ENCODE results near the gene JAZF1.

DNA sequence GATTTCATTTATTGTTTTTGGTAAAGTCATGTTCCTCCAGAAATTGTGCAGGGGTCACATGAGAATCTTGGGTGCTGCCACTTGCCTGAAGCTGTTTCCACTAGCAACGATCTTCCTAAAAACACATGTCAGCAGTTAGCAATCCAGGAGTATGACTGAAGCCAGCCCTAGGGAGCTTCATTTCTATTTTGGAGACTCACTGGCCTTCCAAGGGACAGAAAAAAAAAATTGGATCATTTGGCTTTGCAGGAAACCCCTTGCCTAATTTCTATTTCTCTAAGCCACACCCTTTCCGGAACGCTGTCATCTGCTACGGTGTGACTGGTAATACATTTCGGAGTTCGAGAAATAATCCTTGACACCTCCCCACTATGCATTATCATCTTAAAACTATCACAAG, 236.0 kb downstream of the JAZF1 start:
- TF ChIP-seq, protein P1, sequence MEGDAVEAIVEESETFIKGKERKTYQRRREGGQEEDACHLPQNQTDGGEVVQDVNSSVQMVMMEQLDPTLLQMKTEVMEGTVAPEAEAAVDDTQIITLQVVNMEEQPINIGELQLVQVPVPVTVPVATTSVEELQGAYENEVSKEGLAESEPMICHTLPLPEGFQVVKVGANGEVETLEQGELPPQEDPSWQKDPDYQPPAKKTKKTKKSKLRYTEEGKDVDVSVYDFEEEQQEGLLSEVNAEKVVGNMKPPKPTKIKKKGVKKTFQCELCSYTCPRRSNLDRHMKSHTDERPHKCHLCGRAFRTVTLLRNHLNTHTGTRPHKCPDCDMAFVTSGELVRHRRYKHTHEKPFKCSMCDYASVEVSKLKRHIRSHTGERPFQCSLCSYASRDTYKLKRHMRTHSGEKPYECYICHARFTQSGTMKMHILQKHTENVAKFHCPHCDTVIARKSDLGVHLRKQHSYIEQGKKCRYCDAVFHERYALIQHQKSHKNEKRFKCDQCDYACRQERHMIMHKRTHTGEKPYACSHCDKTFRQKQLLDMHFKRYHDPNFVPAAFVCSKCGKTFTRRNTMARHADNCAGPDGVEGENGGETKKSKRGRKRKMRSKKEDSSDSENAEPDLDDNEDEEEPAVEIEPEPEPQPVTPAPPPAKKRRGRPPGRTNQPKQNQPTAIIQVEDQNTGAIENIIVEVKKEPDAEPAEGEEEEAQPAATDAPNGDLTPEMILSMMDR (IDR thresholded peaks at IDR 0.05) = no peak
- TF ChIP-seq POLR2A (IDR thresholded peaks at IDR 0.05) (no peak), POLR2AphosphoS5 (IDR thresholded peaks at IDR 0.05; ENCODE audit: insufficient read depth in 1 of 2, low read depth in 1 of 2) (no peak)
